HEK293T (cell line): ENCODE measurements around the gene ATP8A2.

Experiments used
- BHLHE40 ChIP-seq: fragments of 450-650 bp; IDR thresholded peaks from 2 replicates; pipeline ENCODE4 v1.6.1; 2016; ENCODE audit warnings: mild to moderate bottlenecking, moderate library complexity, borderline replicate concordance
- ELF4 ChIP-seq: fragments of 450-650 bp; IDR thresholded peaks from 2 replicates; pipeline ENCODE4 v1.6.1; 2017; ENCODE audit warnings: antibody characterized with exemption
- SUZ12 ChIP-seq: fragments of 450-650 bp; IDR thresholded peaks from 2 replicates; pipeline ENCODE4 v1.6.1; 2016; ENCODE audit warnings: mild to moderate bottlenecking
- ZNF384 ChIP-seq: fragments of 450-650 bp; IDR thresholded peaks from 2 replicates; pipeline ENCODE4 v1.6.1; 2016

DNA sequence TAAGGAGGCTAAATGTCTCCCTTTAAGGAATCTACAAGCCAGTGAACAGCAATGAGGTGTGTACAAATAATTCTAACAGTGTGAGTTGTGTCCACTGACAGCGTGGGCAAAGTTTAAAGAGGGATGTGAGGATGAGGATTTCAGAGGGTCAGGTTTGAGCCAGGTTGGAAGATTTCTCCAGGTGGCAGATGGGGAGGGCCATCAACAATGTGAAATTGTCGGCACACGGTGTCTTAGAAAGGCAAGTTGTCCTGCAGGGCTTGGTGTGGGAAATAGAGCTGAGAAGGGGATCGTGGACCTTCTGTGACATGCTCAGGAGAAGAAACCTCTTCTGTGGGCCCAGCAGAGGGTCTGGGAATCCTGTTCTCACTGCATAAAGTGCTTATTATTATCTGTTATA, 52.1 kb downstream of the ATP8A2 start:
- TF ChIP-seq ZNF384 (no peak), SUZ12 (no peak), ELF4 (no peak), BHLHE40 (no peak)
